NCI-H82 treated with DMSO at 0.1 percent for 48 hours (cell line): ENCODE data around the gene YKT6.
A peak's percentile ranks its signal among the peaks of the same experiment; 100 is the strongest.

ENCODE experiments used
- DNase-seq: peaks from one replicate; lab custom pipeline; 2025; ENCODE audit not compliant: unreplicated experiment; lab: John Stamatoyannopoulos, UW

Gene YKT6

DNA sequence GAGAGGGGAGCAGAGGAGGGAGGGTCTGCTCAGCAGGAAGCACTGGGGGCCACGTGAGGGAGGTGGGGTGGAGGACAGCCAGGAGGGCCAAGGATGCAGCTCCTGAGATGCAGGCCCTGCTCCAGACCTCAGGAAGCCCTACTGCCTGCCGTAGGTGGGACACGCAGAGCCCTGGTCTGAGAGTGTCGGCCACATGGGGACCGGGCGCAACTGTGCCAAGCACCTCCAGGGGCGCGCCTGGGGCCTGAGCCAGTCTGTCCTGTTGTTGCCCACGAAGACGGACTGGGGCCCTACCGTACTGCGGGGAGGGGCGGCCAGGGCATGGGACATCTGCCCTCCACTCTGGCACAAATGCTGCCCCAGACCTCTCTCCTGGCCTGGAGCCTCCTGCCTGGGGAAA, 31.6 kb downstream of the YKT6 start:
- no peak for DNase-seq

DNA sequence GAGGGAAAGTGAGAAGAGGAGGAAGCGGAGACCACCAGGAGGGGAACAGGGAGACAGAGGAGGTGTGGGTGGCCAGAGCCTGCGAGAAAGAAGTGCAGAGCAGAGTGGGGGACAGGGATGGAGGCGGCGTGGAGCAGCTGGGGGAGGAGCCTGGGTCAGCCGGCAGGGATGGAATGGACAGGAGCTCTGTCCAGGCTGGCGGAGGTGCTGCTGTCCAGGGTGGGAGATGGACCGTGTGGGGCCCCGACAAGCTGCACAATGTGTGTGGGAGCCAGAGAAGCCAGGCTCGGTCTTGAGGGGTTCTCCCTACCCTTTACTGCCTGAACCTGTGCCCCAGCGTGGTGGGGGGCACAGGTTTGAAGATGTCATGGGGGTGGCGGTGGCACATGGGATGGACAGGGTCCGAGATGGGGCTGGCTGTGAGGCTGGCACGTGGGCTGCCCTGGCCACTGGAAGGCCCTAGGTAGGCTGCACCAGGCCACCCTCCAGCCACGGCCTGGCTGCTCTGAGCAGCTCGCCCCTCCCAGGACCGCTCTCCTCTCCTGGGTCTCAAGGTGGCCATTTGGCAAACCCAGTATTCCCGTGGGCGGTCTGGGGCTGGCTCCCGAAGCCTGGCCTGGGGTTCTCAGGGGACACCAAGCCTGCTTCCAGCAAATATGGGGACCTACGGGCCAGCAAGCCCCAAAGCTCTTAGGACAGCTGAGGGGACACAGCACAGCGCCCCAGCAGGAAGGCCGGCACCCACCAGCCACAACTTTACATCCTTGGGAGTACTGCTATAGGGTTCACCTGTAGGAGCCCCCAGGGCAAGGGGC, 32.3 kb downstream of the YKT6 start:
- no peak for DNase-seq

DNA sequence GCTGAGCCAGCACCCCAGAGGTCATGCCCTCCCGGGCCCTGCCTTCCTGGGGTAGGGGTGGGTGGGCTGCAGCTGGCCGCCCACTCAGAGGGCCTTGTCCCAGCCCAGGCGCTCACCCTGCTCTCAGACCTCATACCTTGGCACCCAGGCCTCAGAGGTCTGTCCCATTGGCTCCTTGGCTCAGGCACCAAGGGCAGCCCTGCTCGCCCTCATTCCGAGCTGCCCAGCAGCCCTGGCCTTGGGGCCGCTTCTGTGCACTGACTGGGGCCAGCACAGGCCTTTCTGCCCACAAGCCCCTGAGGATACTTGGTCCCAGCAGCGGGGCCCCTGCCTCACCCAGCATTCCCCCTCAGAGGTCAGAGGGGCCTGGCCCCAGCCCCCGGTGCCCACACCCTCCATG, 34.3 kb downstream of the YKT6 start:
- DNase-seq = no peak

DNA sequence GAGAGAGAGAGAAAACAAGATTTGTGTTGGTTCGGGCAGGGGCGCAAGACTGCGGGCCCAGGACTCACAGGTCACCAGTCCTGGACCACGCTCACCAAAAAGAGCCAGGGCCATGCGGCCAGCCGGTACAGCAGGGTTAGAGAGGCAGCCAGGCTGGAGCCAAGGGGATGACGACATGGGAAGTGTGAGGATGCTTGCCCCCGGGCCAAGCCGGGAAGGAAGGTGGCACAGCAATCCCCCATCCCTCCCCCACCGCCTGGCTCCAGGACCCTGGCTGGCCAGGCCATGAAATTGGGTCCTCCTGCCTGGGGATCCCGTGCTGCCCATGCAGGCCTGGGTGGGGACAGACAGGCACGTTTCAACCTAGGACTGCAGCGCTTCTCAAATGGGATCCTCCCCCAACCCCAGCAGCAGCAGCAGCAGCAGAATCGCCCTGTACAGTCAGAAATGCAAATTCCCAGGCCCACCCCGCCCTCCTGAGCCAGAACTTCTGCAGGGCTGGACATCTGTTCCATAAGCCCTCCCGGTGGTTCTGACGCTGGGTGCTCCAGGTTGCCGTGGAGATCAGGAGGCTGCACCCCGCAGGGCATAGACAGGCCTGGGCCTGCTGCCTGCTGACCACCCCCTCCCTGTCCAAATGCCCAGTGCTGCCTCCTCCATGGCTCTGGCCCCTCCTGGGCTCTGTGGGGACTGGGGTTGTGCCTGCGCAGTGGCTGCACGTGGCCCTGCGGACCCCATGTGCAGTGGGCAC, 35.0 kb downstream of the YKT6 start:
- no peak for DNase-seq

DNA sequence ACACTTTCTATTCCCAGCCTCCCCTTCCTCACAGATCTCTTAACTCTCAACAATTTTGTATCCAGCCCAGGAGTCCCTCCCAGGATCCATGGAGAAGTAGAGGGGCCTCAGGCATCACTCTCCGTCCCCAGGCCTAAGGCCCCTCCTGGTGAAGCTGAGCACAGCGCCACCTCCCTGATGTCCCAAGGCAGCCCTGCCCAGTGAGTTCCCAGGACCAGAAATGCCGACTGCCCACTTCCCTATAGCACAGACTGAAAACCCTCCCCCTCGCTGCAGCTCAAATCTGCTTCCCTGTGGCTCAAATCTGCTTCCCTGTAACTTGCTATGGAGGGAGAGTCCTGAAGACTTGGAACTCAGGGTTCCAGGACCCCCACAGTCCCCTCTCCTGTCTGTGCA, 35.6 kb downstream of the YKT6 start:
- no peak for DNase-seq

DNA sequence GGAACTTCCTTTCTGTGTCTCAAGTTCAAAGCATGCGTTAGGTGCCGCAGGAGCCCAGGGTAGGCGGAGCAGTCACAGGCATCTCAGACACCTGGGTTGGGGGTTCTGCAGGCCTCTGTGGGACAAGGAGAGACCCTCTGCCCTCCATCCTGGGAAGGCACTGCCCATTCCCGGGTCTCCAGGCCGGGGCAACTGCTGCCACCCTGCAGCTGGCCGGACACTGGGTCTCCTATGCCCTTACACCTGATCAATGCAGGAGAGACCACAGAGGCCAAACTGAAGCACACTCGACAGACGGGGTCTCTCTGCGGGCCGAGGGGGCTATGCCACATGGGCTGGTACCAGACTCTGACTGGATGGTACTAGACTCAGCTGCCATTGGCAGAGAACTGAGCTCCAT, 36.9 kb downstream of the YKT6 start:
- DNase-seq = no peak

DNA sequence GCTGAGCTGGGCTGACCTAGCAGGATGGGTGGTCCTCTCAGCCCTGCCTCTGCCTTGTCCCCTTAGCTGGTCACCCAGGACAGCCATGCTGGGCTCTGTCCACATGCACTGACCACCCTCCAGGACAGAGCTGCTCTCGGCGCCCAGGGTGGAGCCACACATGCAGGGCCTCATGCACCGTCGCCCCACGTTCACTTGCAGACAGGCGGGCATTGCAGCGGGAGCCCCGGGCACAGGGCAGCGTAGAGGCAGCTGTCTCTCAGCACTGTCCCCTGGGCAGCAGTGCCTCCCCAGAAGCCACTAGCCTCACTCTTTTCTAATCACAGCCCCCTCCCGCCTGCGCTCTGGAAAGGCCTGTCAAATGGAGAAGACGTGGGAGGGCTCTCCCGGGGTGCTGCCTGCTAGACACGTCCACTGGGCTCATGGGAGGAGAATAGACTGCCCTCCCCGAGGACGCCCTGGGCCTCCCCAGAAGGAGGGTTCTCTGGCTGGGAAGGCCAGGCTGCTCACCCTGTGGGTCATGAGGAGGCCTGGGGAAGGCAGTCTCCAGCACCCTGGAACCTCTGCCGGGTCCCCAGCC, 37.4 kb downstream of the YKT6 start:
- no peak for DNase-seq

DNA sequence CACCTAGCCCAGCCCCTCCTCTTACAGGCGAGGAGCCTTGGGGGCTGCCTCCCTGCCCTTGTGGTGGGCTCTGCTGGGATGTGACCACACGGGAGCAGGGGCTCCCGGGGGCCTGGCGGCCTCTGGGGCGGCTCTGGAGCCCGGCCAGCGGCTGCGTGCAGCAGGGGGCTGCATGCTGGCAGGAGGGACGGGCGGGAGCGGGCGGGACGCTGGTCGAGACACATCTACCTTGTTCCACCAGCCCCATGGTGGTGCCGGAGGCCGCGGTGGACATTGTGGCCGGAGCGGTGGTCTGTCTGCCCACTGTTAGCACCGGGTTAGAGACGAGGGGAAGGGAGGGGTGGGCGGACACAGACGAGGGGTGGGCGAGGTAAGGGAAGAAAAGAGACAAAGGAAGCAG, 38.6 kb downstream of the YKT6 start:
- DNase-seq = no peak

DNA sequence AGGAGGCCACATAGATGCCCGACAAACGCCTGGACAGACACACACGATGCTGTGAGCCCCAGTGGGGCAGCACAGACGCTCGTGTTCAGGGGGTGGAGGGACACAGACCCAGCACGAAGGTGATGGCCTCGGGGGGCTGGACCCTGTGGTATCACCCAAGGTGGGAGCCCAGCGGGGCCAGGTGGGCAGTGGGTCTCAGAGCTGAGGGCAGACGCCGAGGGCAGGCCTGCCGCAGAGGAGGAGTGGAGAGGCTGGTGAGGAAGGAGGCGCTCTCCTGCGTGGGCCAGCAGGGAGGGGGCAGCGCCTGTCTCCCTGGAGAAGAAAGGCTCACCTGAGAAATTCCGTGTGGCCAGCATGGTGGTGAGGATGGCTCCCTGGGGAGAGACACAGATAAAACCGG, 39.6 kb downstream of the YKT6 start:
- DNase-seq = no peak

DNA sequence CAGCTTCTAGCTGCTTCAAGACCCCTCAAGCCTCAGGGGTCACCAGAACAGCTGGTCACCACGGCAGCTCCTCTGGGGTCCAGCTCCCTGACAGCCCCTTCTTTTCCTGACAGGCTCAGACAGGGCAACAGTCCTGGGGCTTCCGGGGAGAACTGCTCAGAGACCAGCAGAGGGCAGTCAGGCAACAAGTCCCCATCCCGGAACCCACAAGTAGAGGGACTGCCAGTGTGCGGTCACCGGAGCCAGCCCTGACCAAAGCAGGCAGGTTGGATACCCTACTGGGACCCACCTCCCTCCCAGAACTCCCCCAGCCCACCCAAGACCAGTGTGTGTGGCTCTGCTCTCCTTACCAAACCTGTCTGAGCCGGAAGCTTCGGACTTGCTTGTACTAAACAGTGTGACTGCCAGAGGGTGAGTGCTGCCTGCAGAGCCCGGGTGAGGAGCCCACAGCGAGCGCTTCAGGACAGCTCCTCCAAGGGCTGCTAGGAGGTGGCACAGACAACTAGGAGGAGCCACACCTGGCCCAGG, 40.3 kb downstream of the YKT6 start:
- peak; percentile 57 for DNase-seq

DNA sequence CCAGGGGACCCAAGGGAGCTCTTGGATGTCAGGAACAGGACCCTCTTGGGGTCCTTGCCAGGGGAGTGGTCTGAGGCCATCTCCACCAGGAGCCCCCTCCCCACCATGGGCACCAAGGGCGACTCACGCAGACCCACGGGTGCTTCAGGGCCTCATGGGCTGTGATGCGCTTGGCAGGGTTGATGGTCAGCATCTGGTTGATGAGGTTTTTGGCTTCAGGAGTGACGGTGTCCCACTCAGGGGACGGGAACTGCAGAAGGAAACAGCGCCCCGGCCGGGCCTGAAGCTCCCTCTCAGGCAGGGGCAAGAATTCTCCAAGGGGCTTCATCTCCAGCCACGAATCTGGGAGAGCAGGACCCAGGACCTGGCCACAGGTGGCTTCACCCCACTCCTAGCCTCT, 41.3 kb downstream of the YKT6 start:
- DNase-seq = no peak

DNA sequence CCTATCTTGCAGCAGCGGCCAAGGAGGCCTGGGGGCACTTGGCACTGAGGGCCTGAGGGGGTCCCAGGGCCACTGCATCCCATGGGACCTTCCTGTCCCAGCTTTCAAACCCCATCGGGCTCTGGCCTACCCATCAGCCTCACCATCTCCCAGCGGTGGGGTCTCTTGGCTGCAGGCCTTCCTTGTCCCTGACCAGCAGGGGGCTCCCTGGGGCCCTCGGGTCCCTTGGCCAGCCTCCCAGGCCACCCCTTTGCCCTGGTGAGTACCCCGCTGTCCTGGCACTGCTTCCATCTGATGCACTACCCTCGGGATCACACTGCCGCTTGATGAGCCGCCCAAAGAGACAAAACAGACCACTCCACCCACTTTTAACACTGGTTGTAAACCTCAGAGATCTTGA, 43.5 kb downstream of the YKT6 start:
- DNase-seq = no peak

DNA sequence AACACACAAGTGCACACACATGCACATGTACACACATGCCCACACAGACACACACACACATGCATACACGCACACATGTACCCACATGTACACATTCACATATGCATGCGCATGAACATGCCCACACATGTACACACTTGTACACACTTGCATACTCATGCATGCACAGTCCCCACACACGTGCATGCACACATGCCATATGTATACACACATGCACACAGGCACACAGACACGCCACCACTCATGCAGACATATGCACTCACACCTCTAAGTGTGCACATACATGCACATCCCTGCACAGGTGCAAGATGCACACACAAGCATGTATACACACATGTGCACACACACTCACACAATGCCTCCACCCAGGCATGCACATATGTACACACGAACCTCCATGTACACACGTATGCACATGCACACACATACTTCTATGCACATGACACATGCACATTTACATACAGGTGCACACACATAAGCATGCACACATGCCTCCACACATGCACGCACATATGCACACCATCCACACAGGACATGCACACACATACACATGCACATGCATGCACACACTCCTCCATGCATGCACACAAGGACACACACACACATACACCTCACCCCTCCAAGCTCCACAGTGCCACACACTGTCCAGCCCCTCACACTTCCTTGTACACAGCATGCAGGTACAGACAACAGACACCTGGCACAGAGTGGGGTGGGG, 45.8 kb downstream of the YKT6 start:
- no peak for DNase-seq

DNA sequence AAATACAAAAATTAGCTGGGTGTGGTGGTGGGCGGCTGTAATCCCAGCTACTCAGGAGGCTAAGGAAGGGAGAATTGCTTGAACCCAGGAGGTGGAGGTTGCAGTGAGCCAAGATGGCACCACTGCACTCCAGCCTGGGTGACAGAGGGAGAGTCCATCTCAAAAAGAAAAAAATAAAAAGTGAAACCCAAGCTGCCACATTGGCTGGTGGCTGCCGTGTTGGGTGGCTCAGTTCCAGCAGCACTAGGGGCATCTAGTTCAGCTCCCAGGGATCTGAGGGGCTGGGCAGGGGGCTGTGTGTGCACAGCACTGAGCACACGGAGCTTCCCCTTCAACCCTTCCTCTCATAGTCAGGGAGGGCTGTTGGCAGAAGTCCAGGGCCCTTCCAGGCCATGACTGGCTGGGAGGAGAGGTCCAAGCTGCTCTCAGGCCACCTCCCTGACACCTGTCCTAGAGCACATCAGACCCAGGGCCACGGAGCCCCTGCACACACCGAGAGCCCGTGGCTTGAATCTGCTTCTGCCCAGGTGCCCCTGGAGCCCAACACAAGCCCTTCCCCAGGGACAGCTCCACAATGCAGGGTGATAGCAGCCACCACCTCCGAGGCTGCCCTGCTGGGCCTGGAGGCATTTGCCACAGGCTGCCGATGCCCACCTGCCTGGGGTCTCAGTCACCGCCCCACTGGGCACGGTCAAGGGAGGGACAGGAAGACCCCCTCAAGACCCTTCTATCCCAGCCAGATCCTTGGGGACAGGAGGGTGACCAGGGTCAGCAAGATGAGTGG, 47.3 kb downstream of the YKT6 start:
- DNase-seq = no peak

DNA sequence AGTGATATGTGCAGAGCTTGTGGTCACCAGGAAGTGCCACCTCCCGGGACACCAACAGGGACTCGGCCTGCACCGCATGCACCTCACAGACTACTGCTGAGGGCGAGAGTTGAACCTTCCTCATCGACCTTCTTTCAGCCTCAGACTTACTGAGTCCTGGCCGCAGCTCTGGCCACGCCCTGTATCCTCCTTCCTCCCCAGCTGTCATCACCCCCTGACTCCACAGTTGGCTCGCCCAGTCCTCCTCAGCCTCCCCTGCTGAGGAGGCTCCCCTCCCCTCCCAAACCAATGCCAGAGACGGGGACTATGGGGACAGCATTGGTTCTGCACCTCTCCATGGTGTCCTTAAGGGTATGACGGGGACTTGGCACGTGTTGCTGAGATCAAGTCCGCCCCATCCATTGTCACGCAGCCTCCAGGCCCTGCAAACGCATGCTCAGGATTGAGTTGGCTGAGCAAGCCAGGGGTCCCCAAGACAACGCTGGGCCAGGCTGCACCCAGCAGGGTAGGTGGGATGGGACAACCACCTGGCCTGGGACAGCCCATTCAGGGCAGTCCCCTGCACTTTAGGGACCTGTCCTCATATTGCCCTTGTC, 49.0 kb downstream of the YKT6 start:
- no peak for DNase-seq

DNA sequence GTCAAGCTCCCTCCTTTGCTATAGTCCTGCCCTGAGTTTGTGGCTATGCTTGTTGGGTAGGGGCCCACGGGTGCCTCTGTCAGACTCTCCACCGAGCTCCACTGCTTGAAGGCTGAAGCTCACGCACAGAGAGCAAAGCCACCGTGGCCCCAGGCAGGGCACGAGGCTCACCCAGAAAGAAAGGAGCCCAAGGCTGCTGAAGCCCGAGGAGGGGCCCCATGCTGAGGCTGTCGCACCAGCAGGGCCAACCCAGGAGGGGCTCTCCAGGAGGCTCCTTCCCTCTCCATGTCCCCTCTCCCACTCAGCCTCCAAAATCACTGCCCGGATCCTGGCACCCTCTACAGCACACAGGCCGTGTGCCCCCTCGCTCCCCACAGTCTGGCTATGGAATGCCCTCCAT, 50.5 kb downstream of the YKT6 start:
- no peak for DNase-seq

DNA sequence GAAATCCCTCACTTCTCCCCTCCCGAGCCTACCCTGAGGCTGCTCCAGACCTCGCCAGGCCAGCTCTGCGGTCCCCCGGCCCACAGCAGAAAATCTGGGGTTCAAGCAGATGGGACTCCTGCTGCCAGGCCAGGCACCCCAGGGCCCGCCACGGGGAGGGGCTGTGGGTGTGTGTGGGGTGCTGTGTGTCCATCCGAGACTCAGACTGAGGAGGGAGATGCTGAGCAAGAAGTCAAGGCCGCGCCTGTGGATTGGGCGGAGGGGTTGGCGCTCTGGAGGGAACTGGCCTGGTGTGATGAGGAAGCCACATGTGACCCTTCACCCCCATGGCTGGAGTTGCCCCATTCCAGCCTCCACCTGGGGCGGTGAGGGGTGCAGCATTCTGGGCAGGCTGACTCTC, 51.1 kb downstream of the YKT6 start:
- no peak for DNase-seq

DNA sequence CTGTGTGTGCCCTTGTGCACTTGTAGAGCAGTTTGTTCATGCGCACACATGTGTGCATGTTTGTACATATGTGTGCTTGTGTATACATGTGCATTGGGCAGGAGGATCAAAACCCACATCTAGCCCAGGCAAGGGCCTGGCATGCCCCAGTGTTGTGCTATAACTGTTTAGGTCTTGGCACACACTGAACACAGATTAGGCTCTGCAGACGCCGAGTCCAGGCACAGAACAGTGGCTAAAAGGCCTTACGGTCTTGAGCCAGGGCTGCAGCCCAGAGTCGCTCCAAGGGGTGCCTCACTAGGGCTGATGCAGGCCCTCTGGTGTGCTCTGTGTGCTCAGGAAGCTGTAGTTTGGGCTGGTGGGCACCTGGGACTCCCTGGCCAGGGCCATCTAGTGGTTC, 55.7 kb downstream of the YKT6 start:
- DNase-seq = no peak

DNA sequence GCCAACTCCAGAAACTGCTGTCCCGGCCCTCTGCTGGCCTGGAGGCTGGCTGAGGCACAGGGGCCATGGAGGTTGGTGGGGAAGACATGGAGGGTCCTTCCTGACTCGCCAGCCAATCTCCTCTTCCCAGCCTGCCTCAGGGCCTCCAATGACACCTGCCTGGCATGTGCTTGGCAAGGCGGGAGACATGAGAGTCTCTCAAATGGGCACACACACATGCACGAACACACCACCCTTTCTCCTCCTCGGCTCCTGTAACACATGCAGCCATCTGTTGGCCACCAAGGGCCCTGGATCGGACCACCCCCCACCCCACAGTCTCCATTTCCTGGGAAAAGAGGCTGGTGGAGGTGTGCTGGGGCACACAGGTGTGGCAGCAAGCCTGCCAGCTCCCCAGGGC, 56.4 kb downstream of the YKT6 start:
- DNase-seq = no peak
